Body of pancreas (tissue), 4 donors: Measurements from ENCODE around the gene ADPRHL1.

Experiments
- POLR2A ChIP-seq, 3 donors: fragments of 450-650 bp; IDR thresholded peaks; one replicate each; pipeline ENCODE4 v1.6.1; 2016; ENCODE audit warnings: antibody characterized with exemption in 3 of 3, mild to moderate bottlenecking in 2 of 3
- TF ChIP-seq, protein P1 (sequence below), 7 experiments: fragments of 450-650 bp in 4 of 7; fragments of 200-600 bp in 3 of 7; sonication (generic) in 3 of 7; IDR thresholded peaks; one replicate each; pipeline ENCODE4 v1.5.1; 2016 to 2019; ENCODE audit warnings: antibody characterized with exemption in 7 of 7

GRCh38 chr13:113373811-113374485, 79.3 kb downstream of the ADPRHL1 start:
- no peak for TF ChIP-seq POLR2A (IDR thresholded peaks at IDR 0.05)
- TF ChIP-seq, protein P1, sequence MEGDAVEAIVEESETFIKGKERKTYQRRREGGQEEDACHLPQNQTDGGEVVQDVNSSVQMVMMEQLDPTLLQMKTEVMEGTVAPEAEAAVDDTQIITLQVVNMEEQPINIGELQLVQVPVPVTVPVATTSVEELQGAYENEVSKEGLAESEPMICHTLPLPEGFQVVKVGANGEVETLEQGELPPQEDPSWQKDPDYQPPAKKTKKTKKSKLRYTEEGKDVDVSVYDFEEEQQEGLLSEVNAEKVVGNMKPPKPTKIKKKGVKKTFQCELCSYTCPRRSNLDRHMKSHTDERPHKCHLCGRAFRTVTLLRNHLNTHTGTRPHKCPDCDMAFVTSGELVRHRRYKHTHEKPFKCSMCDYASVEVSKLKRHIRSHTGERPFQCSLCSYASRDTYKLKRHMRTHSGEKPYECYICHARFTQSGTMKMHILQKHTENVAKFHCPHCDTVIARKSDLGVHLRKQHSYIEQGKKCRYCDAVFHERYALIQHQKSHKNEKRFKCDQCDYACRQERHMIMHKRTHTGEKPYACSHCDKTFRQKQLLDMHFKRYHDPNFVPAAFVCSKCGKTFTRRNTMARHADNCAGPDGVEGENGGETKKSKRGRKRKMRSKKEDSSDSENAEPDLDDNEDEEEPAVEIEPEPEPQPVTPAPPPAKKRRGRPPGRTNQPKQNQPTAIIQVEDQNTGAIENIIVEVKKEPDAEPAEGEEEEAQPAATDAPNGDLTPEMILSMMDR (IDR thresholded peaks at IDR 0.05): no peak
